GM23338 (cell line): ENCODE results near the gene TECR. TPM values are rescaled to one million over a fixed set of nuclear protein-coding genes. Genes with fewer than 3 reads are reported as not detected.
A peak's percentile ranks its signal among the peaks of the same experiment; 100 is the strongest.
"Not testable (repeated sequence)": the region's sequence is repeated elsewhere in the genome, so short reads cannot be mapped to it uniquely, and the experiment has no call there.

Source experiments
- ATAC-seq: fragments of 200-7000 bp; cut with Tn5 transposase; 3 replicates; pipeline ENCODE4 v1.9.1; 2020
- DNase-seq: peaks from one replicate; pipeline ENCODE4 v3.0.0-alpha.2; 2015; ENCODE audit warnings: low spot score
- H2AFZ ChIP-seq: fragments of 200-600 bp; sonication (generic); 2 replicates; pipeline ENCODE4 v1.8.0; 2016; ENCODE audit warnings: antibody characterized with exemption, mild to moderate bottlenecking, moderate library complexity
- H3F3A ChIP-seq: fragments of 200-600 bp; sonication (generic); replicated peaks from 2 replicates; pipeline ENCODE4 v1.8.0; 2017; ENCODE audit warnings: antibody characterized with exemption, mixed run types, low read depth
- H3K27ac ChIP-seq: fragments of 200-600 bp; sonication (generic); 2 replicates; pipeline ENCODE4 v1.6.1; 2016; ENCODE audit warnings: low read depth
- H3K27me3 ChIP-seq: fragments of 200-600 bp; sonication (generic); 2 replicates; pipeline ENCODE4 v1.8.0; 2016; ENCODE audit warnings: mild to moderate bottlenecking, mixed run types, moderate library complexity; ENCODE audit not compliant: insufficient read depth
- H3K36me3 ChIP-seq: fragments of 200-600 bp; sonication (generic); 2 replicates; pipeline ENCODE4 v1.8.0; 2016; ENCODE audit warnings: mild to moderate bottlenecking; ENCODE audit not compliant: insufficient read depth
- H3K4me1 ChIP-seq: fragments of 200-600 bp; sonication (generic); 2 replicates; pipeline ENCODE4 v1.8.0; 2016; ENCODE audit warnings: mild to moderate bottlenecking, moderate library complexity; ENCODE audit not compliant: insufficient read depth
- H3K4me2 ChIP-seq: fragments of 200-600 bp; sonication (generic); 2 replicates; pipeline ENCODE4 v1.7.1; 2017; ENCODE audit warnings: mixed run types
- H3K4me3 ChIP-seq: fragments of 200-600 bp; sonication (generic); 2 replicates; pipeline ENCODE4 v1.6.1; 2016; ENCODE audit warnings: mixed run types
- H3K79me2 ChIP-seq: fragments of 200-600 bp; sonication (generic); replicated peaks from 2 replicates; pipeline ENCODE4 v1.8.0; 2017; ENCODE audit warnings: mild to moderate bottlenecking; ENCODE audit not compliant: insufficient read depth
- H3K9me2 ChIP-seq: fragments of 200-600 bp; sonication (generic); 2 replicates; pipeline ENCODE4 v1.8.0; 2017; ENCODE audit not compliant: insufficient read depth
- H4K20me1 ChIP-seq: fragments of 200-600 bp; sonication (generic); replicated peaks from 2 replicates; pipeline ENCODE4 v1.8.0; 2017; ENCODE audit warnings: mild to moderate bottlenecking; ENCODE audit not compliant: insufficient read depth
- H3K27ac Mint-ChIP-seq: 2 replicates; pipeline ENCODE4 v1.8.0; 2020; ENCODE audit warnings: inconsistent platforms, mild to moderate bottlenecking, moderate library complexity, mixed read lengths
- H3K27me3 Mint-ChIP-seq: 3 replicates; pipeline ENCODE4 v1.8.0; 2022; ENCODE audit warnings: low read depth, mild to moderate bottlenecking, moderate library complexity, mixed read lengths, inconsistent platforms; ENCODE audit not compliant: insufficient read depth, poor library complexity
- H3K36me3 Mint-ChIP-seq: 3 replicates; pipeline ENCODE4 v1.8.0; 2021; ENCODE audit warnings: low read depth, mild to moderate bottlenecking, inconsistent platforms, moderate library complexity, mixed read lengths
- H3K4me1 Mint-ChIP-seq: 3 replicates; pipeline ENCODE4 v1.8.0; 2020; ENCODE audit warnings: mild to moderate bottlenecking, inconsistent platforms, mixed read lengths
- H3K4me3 Mint-ChIP-seq: 3 replicates; pipeline ENCODE4 v1.8.0; 2021; ENCODE audit warnings: moderate library complexity, mild to moderate bottlenecking, inconsistent platforms, mixed read lengths
- H3K9me3 Mint-ChIP-seq: 3 replicates; pipeline ENCODE4 v1.8.0; 2020; ENCODE audit warnings: moderate library complexity, mild to moderate bottlenecking, inconsistent platforms, mixed read lengths
- CREB1 ChIP-seq: fragments of 250-450 bp; sonication (Bioruptor Pico); IDR thresholded peaks from 2 replicates; pipeline ENCODE4 v1.5.0; 2020; ENCODE audit warnings: low read depth, mild to moderate bottlenecking, moderate library complexity
- CTCF ChIP-seq, 2 experiments: fragments of 200-600 bp in 1 of 2; sonication (generic) in 1 of 2; conservative IDR thresholded peaks; 2 replicates each; pipeline versions ENCODE4 v1.5.1 to v1.6.1; 2016 to 2017; ENCODE audit warnings: antibody characterized with exemption in 2 of 2, low read depth in 2 of 2, mild to moderate bottlenecking in 2 of 2, moderate library complexity in 1 of 2
- ETS1 ChIP-seq: IDR thresholded peaks from 2 replicates; pipeline ENCODE4 v1.6.1; 2016; ENCODE audit warnings: antibody characterized with exemption
- EZH2 ChIP-seq: fragments of 200-600 bp; sonication (generic); IDR thresholded peaks from one replicate; pipeline ENCODE4 v1.8.0; 2017; ENCODE audit warnings: antibody characterized with exemption, mild to moderate bottlenecking, low read depth; ENCODE audit not compliant: unreplicated experiment
- STAT1 ChIP-seq: IDR thresholded peaks from one replicate; pipeline ENCODE4 v1.6.1; 2016; ENCODE audit warnings: antibody characterized with exemption; ENCODE audit not compliant: unreplicated experiment
- ZNF462 ChIP-seq: fragments of 250-450 bp; sonication (Bioruptor Pico); IDR thresholded peaks from 2 replicates; pipeline ENCODE4 v1.5.0; 2020; ENCODE audit warnings: mild to moderate bottlenecking, moderate library complexity
- polyA plus RNA-seq: library from polyadenylated mRNA; unstranded; fragments of >200 nt; fragmentation: Nextera tagmentation; extraction: Ambion mirVana; gene quantifications from 2 replicates; pipeline ENCODE4 v1.2.1, GENCODE V29; 2016
- total RNA-seq: library from RNA; depleted of rRNA; stranded (reverse); fragments of >200 nt; shearing (Covaris generic); gene quantifications from 2 replicates; pipeline ENCODE4 v1.2.3, GENCODE V29; 2014

Gene TECR
- total and polyA plus RNA-seq, 2 experiments from 2014 or later: 107 to 268 TPM

- Mint-ChIP-seq H3K4me1 (peaks cover 11% of the 10 kb centered on the region), H3K27me3 (peaks cover 14% of the 10 kb centered on the region)
- H3K27ac Mint-ChIP-seq, ATAC-seq, H3F3A ChIP-seq, H3K4me3 ChIP-seq, H3K9me2 ChIP-seq, H3K27me3 ChIP-seq, H3K4me1 ChIP-seq, H3K36me3 ChIP-seq, H3K9me3 Mint-ChIP-seq, H3K4me3 Mint-ChIP-seq, H3K4me2 ChIP-seq, H3K27ac ChIP-seq, H3K79me2 ChIP-seq, H4K20me1 ChIP-seq, H2AFZ ChIP-seq, H3K36me3 Mint-ChIP-seq, DNase-seq: not testable (repeated sequence)
Observed at GRCh38 chr19:14504575-14504974, 24.8 kb upstream of the TECR start.

- no peak overlapping the region for H3K4me2 ChIP-seq
- peaks cover 7% of the 10 kb centered on the region; the same call in 1 of the 2 replicates for H3K4me1 ChIP-seq
- H3K36me3 Mint-ChIP-seq: no peaks in the 10 kb centered on the region
- no peaks in the 10 kb centered on the region for H3K9me3 Mint-ChIP-seq
- H3K4me3 ChIP-seq: no peak overlapping the region
- H3K9me2 ChIP-seq: no peaks in the 10 kb centered on the region
- no peaks in the 10 kb centered on the region for H3K79me2 ChIP-seq
- H3K4me1 Mint-ChIP-seq: peaks cover 13% of the 10 kb centered on the region
- H3K27ac ChIP-seq: no peak overlapping the region
- peaks cover 11% of the 10 kb centered on the region for H3K27me3 Mint-ChIP-seq
- TF ChIP-seq CTCF (conservative IDR thresholded peaks at IDR 0.05; ENCODE audit: low read depth in 2 of 2): peak; percentile 89 to 91
- 0 out of 2 replicates have a peak, but pooled peaks have one; percentile 31 for TF ChIP-seq CREB1 (CRISPR knock-in tag)
- TF ChIP-seq EZH2: no peak
- no peak for TF ChIP-seq ETS1
- TF ChIP-seq STAT1: no peak
- no peak for TF ChIP-seq ZNF462 (CRISPR knock-in tag)
- H3K27me3 ChIP-seq: no peaks in the 10 kb centered on the region
- no peaks in the 10 kb centered on the region for H4K20me1 ChIP-seq
- peak overlapping the region; percentile 82 for H3K27ac Mint-ChIP-seq
- peak overlapping the region; percentile 31; the same call in 1 of the 3 replicates for H3K4me3 Mint-ChIP-seq
- H2AFZ ChIP-seq: peak overlapping the region; percentile 94
- 0 out of 2 replicates have a peak, but pooled peaks cover 3% of the 10 kb centered on the region for H3F3A ChIP-seq
- H3K36me3 ChIP-seq: no peaks in the 10 kb centered on the region
- ATAC-seq: peak; percentile 97
- DNase-seq: peak; percentile 89
Observed at GRCh38 chr19:14505488-14506239, 23.7 kb upstream of the TECR start.
